GM23338 (cell line): Measurements from ENCODE around the gene ENDOV.

Experiments used
- CTCF ChIP-seq, 2 experiments: fragments of 200-600 bp in 1 of 2; sonication (generic) in 1 of 2; conservative IDR thresholded peaks; 2 replicates each; pipeline versions ENCODE4 v1.5.1 to v1.6.1; 2016 to 2017; ENCODE audit warnings: antibody characterized with exemption in 2 of 2, low read depth in 2 of 2, mild to moderate bottlenecking in 2 of 2, moderate library complexity in 1 of 2
- ETS1 ChIP-seq: IDR thresholded peaks from 2 replicates; pipeline ENCODE4 v1.6.1; 2016; ENCODE audit warnings: antibody characterized with exemption
- EZH2 ChIP-seq: fragments of 200-600 bp; sonication (generic); IDR thresholded peaks from one replicate; pipeline ENCODE4 v1.8.0; 2017; ENCODE audit warnings: antibody characterized with exemption, mild to moderate bottlenecking, low read depth; ENCODE audit not compliant: unreplicated experiment
- EZH2phosphoT487 ChIP-seq: fragments of 200-600 bp; sonication (generic); IDR thresholded peaks from one replicate; pipeline ENCODE4 v1.8.1; 2018; ENCODE audit warnings: antibody characterized with exemption; ENCODE audit not compliant: unreplicated experiment
- JUNB ChIP-seq: IDR thresholded peaks from one replicate; pipeline ENCODE4 v1.6.1; 2016; ENCODE audit warnings: antibody characterized with exemption; ENCODE audit not compliant: unreplicated experiment
- POLR2AphosphoS5 ChIP-seq: IDR thresholded peaks from 2 replicates; pipeline ENCODE4 v1.6.1; 2016; ENCODE audit warnings: antibody characterized with exemption, low read depth
- REST ChIP-seq: IDR thresholded peaks from one replicate; pipeline ENCODE4 v1.6.1; 2018; ENCODE audit warnings: antibody characterized with exemption; ENCODE audit not compliant: unreplicated experiment
- STAT1 ChIP-seq: IDR thresholded peaks from one replicate; pipeline ENCODE4 v1.6.1; 2016; ENCODE audit warnings: antibody characterized with exemption; ENCODE audit not compliant: unreplicated experiment
- ZNF114 ChIP-seq: fragments of 250-450 bp; sonication (Bioruptor Pico); IDR thresholded peaks from 2 replicates; pipeline ENCODE4 v1.5.0; 2020; ENCODE audit warnings: mild to moderate bottlenecking, moderate library complexity
- ZNF331 ChIP-seq: fragments of 250-450 bp; sonication (Bioruptor Pico); IDR thresholded peaks from 2 replicates; pipeline ENCODE4 v1.5.0; 2020; ENCODE audit warnings: low read depth, mild to moderate bottlenecking, moderate library complexity

- TF ChIP-seq EZH2phosphoT487 = no peak
- TF ChIP-seq CTCF (conservative IDR thresholded peaks at IDR 0.05; ENCODE audit: low read depth in 2 of 2) = no peak
- no peak for TF ChIP-seq STAT1
- TF ChIP-seq EZH2 = no peak
- TF ChIP-seq POLR2AphosphoS5 = no peak
- no peak for TF ChIP-seq ZNF114
- TF ChIP-seq ETS1 = no peak
- TF ChIP-seq ZNF331 (CRISPR knock-in tag) = no peak
- TF ChIP-seq REST = no peak
- no peak for TF ChIP-seq JUNB
Measured at GRCh38 chr17:80422981-80423380, 8.0 kb downstream of the ENDOV start.
